ENCODE measurements around the gene MCC.

Gene MCC

GRCh38 chr5:113105693-113106280, 382.5 kb downstream of the MCC start:
- H3K27me3 ChIP-seq (replicated peaks; ENCODE audit: insufficient read depth, low read length): no peaks in the 10 kb centered on the region

GRCh38 chr5:113103330-113103729, 384.9 kb downstream of the MCC start:
- TF ChIP-seq EZH2 (optimal IDR thresholded peaks at IDR 0.05; ENCODE audit: low read depth, low read length): no peak
- TF ChIP-seq EZH2phosphoT487 (IDR thresholded peaks at IDR 0.05; ENCODE audit: low read length): no peak
- TF ChIP-seq CTCF (IDR thresholded peaks at IDR 0.05; ENCODE audit: low read length): no peak
- Histone ChIP-seq H3K9me2 (replicated peaks; ENCODE audit: insufficient read depth, low read length) (no peaks in the 10 kb centered on the region), H3K27me3 (replicated peaks; ENCODE audit: insufficient read depth, low read length) (no peaks in the 10 kb centered on the region), H3K4me1 (ENCODE audit: low read length) (no peaks in the 10 kb centered on the region), H3K9ac (ENCODE audit: low read length) (no peak overlapping the region), H3K4me2 (ENCODE audit: low read depth, low read length) (no peak overlapping the region), H4K20me1 (ENCODE audit: insufficient read depth, low read length) (no peaks in the 10 kb centered on the region), H3K27ac (ENCODE audit: low read length) (no peak overlapping the region), H3K79me2 (ENCODE audit: low read length) (peaks cover 35% of the 10 kb centered on the region), H3F3A (ENCODE audit: insufficient read depth, low read length) (no peaks in the 10 kb centered on the region), H3K36me3 (replicated peaks; ENCODE audit: insufficient read depth, low read length) (peaks cover 4% of the 10 kb centered on the region; the same call in 1 of the 2 replicates), H3K4me3 (ENCODE audit: low read length) (no peak overlapping the region), H2AFZ (ENCODE audit: low read length) (no peak overlapping the region), H3K9me3 (replicated peaks; ENCODE audit: insufficient read depth, low read length) (no peaks in the 10 kb centered on the region)
- no peak for DNase-seq

More at GRCh38 chr5:113105693-113106280, 382.5 kb downstream of the MCC start:
- Histone ChIP-seq H3K79me2 (ENCODE audit: low read length) (peaks cover 57% of the 10 kb centered on the region), H3K4me3 (ENCODE audit: low read length) (no peak overlapping the region), H3F3A (ENCODE audit: insufficient read depth, low read length) (no peaks in the 10 kb centered on the region), H3K27ac (ENCODE audit: low read length) (no peak overlapping the region), H3K9ac (ENCODE audit: low read length) (no peak overlapping the region), H3K4me1 (ENCODE audit: low read length) (no peaks in the 10 kb centered on the region), H3K9me3 (replicated peaks; ENCODE audit: insufficient read depth, low read length) (no peaks in the 10 kb centered on the region), H3K4me2 (ENCODE audit: low read depth, low read length) (no peak overlapping the region), H4K20me1 (ENCODE audit: insufficient read depth, low read length) (no peaks in the 10 kb centered on the region), H3K9me2 (replicated peaks; ENCODE audit: insufficient read depth, low read length) (no peaks in the 10 kb centered on the region), H3K36me3 (replicated peaks; ENCODE audit: insufficient read depth, low read length) (no peaks in the 10 kb centered on the region; the same call in 1 of the 2 replicates), H2AFZ (ENCODE audit: low read length) (no peak overlapping the region)
- DNase-seq: no peak
- TF ChIP-seq CTCF (IDR thresholded peaks at IDR 0.05; ENCODE audit: low read length) (no peak), EZH2 (optimal IDR thresholded peaks at IDR 0.05; ENCODE audit: low read depth, low read length) (no peak), EZH2phosphoT487 (IDR thresholded peaks at IDR 0.05; ENCODE audit: low read length) (no peak)

GRCh38 chr5:113102121-113102531, 386.1 kb downstream of the MCC start:
- Histone ChIP-seq H3K4me3 (ENCODE audit: low read length) (no peak overlapping the region), H3K4me2 (ENCODE audit: low read depth, low read length) (no peak overlapping the region), H3K9me2 (replicated peaks; ENCODE audit: insufficient read depth, low read length) (no peaks in the 10 kb centered on the region), H4K20me1 (ENCODE audit: insufficient read depth, low read length) (no peaks in the 10 kb centered on the region), H3K4me1 (ENCODE audit: low read length) (no peaks in the 10 kb centered on the region), H3K9me3 (replicated peaks; ENCODE audit: insufficient read depth, low read length) (no peaks in the 10 kb centered on the region), H3K27me3 (replicated peaks; ENCODE audit: insufficient read depth, low read length) (no peaks in the 10 kb centered on the region), H3K79me2 (ENCODE audit: low read length) (peaks cover 33% of the 10 kb centered on the region), H3K36me3 (replicated peaks; ENCODE audit: insufficient read depth, low read length) (peaks cover 4% of the 10 kb centered on the region; the same call in 1 of the 2 replicates), H3F3A (ENCODE audit: insufficient read depth, low read length) (no peaks in the 10 kb centered on the region), H2AFZ (ENCODE audit: low read length) (no peak overlapping the region), H3K9ac (ENCODE audit: low read length) (no peak overlapping the region), H3K27ac (ENCODE audit: low read length) (no peak overlapping the region)
- no peak for DNase-seq
- TF ChIP-seq EZH2phosphoT487 (IDR thresholded peaks at IDR 0.05; ENCODE audit: low read length) (no peak), CTCF (IDR thresholded peaks at IDR 0.05; ENCODE audit: low read length) (no peak), EZH2 (optimal IDR thresholded peaks at IDR 0.05; ENCODE audit: low read depth, low read length) (no peak)

Data from MM.1S (cell line).